Suprapubic skin (tissue), 4 donors: ENCODE data around the gene NAT9. TPM values are rescaled to one million over a fixed set of nuclear protein-coding genes. Genes with fewer than 3 reads are reported as not detected.

Experiments
- DNase-seq, 2 donors: peaks; one replicate each; pipeline ENCODE4 v3.0.0-alpha.2; 2019; ENCODE audit warnings: low spot score in 2 of 2
- H3K27ac ChIP-seq: fragments of 200-600 bp; sonication (generic); one replicate; pipeline ENCODE4 v1.5.1; 2019
- H3K27me3 ChIP-seq: fragments of 200-600 bp; sonication (generic); one replicate; pipeline ENCODE4 v1.5.1; 2019
- H3K36me3 ChIP-seq: fragments of 200-600 bp; sonication (generic); one replicate; pipeline ENCODE4 v1.5.1; 2019
- H3K4me1 ChIP-seq: fragments of 200-600 bp; sonication (generic); one replicate; pipeline ENCODE4 v1.5.1; 2019
- H3K4me3 ChIP-seq: fragments of 200-600 bp; sonication (generic); one replicate; pipeline ENCODE4 v1.5.1; 2019; ENCODE audit warnings: mild to moderate bottlenecking
- H3K9me3 ChIP-seq: fragments of 200-600 bp; sonication (generic); one replicate; pipeline ENCODE4 v1.5.1; 2019
- EP300 ChIP-seq: sonication (generic); formaldehyde crosslinking; IDR thresholded peaks from one replicate; pipeline ENCODE4 v1.6.1; 2017; ENCODE audit warnings: antibody characterized with exemption
- POLR2A ChIP-seq, 2 donors: fragments of 450-650 bp; IDR thresholded peaks; one replicate each; pipeline ENCODE4 v1.6.1; 2017; ENCODE audit warnings: antibody characterized with exemption in 2 of 2, mild to moderate bottlenecking in 2 of 2, moderate library complexity in 2 of 2
- POLR2AphosphoS5 ChIP-seq, 3 donors: sonication (generic); formaldehyde crosslinking; IDR thresholded peaks; one replicate each; pipeline ENCODE4 v1.6.1; 2017; ENCODE audit warnings: antibody characterized with exemption in 3 of 3
- WGBS: methylation state at CpG from one replicate; pipeline ENCODE4 v1.1.5; 2018; 5-methylcytosine and 5-hydroxymethylcytosine counted together
- total RNA-seq, 4 donors: library from RNA; depleted of rRNA; stranded (reverse); fragments of >200 nt; gene quantifications; one replicate each; pipeline ENCODE4 v1.1.0, GENCODE V29; 2016
- TF ChIP-seq, protein P1 (sequence below), 2 donors: fragments of 200-600 bp in 1 of 2; fragments of 450-650 bp in 1 of 2; sonication (generic) in 1 of 2; IDR thresholded peaks; one replicate each; pipeline ENCODE4 v1.5.1; 2016 to 2019; ENCODE audit warnings: antibody characterized with exemption in 2 of 2, mild to moderate bottlenecking in 1 of 2, moderate library complexity in 1 of 2

Gene NAT9
- total RNA-seq, 4 donors from 2014 or later, result 21.0 to 32.7 (median 24.4) TPM

- no peak for DNase-seq
- H3K27me3 ChIP-seq, result no peaks in the 10 kb centered on the region
- H3K36me3 ChIP-seq, result peaks cover 12% of the 10 kb centered on the region
- H3K4me1 ChIP-seq, result peaks cover 29% of the 10 kb centered on the region
- H3K4me3 ChIP-seq, result no peak overlapping the region
- H3K9me3 ChIP-seq, result no peaks in the 10 kb centered on the region
- no peak overlapping the region for H3K27ac ChIP-seq
- TF ChIP-seq POLR2A (IDR thresholded peaks at IDR 0.05) (no peak), POLR2AphosphoS5 (IDR thresholded peaks at IDR 0.05) (no peak), EP300 (no peak)
- TF ChIP-seq, protein P1, sequence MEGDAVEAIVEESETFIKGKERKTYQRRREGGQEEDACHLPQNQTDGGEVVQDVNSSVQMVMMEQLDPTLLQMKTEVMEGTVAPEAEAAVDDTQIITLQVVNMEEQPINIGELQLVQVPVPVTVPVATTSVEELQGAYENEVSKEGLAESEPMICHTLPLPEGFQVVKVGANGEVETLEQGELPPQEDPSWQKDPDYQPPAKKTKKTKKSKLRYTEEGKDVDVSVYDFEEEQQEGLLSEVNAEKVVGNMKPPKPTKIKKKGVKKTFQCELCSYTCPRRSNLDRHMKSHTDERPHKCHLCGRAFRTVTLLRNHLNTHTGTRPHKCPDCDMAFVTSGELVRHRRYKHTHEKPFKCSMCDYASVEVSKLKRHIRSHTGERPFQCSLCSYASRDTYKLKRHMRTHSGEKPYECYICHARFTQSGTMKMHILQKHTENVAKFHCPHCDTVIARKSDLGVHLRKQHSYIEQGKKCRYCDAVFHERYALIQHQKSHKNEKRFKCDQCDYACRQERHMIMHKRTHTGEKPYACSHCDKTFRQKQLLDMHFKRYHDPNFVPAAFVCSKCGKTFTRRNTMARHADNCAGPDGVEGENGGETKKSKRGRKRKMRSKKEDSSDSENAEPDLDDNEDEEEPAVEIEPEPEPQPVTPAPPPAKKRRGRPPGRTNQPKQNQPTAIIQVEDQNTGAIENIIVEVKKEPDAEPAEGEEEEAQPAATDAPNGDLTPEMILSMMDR (IDR thresholded peaks at IDR 0.05), result no peak
- WGBS, result 64% methylated on average over 7 of the region's 7 CpGs
These were observed 4.5 kb upstream of the NAT9 start for GRCh38 chr17:74780443-74781238.

DNA sequence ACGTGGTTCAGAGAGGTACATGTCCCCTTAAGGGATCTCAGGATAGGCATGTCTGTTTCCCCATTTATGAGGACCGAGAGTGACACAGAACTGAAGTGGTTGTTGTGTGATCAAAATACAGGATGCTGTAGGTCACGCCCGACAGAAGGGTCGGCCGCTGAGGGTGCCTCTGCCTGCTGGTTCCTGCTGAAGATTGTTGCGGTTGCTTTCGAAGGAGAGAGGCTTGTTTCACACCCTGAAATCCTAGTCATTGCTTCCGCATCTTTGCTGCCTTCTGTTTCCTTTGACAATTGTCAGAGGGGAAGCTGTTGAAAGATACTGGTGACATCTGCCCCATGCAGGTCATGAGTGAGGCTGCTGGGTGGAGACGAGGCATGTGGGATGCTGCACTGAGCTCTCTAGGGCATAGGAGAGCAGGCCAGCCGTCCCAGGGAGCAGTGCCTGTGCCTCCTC is 3.8 kb upstream of the NAT9 start:
- Histone ChIP-seq H3K36me3 (peaks cover 6% of the 10 kb centered on the region), H3K4me1 (peaks cover 30% of the 10 kb centered on the region), H3K4me3 (no peak overlapping the region), H3K27ac (no peak overlapping the region), H3K27me3 (no peaks in the 10 kb centered on the region), H3K9me3 (no peaks in the 10 kb centered on the region)
- TF ChIP-seq EP300, result no peak
- TF ChIP-seq POLR2A (IDR thresholded peaks at IDR 0.05), result no peak
- TF ChIP-seq POLR2AphosphoS5 (IDR thresholded peaks at IDR 0.05), result no peak
- TF ChIP-seq, protein P1 (IDR thresholded peaks at IDR 0.05), result no peak
- no peak for DNase-seq
- WGBS, result 75% methylated on average over 11 of the region's 11 CpGs

GRCh38 chr17:74779501-74779900 is 3.4 kb upstream of the NAT9 start:
- Histone ChIP-seq H3K27ac (no peak overlapping the region), H3K36me3 (peaks cover 6% of the 10 kb centered on the region), H3K4me1 (peaks cover 33% of the 10 kb centered on the region), H3K4me3 (no peak overlapping the region), H3K9me3 (no peaks in the 10 kb centered on the region), H3K27me3 (no peaks in the 10 kb centered on the region)
- no peak for DNase-seq
- WGBS, result 87% methylated on average over 8 of the region's 8 CpGs
- TF ChIP-seq EP300, result no peak
- no peak for TF ChIP-seq POLR2AphosphoS5 (IDR thresholded peaks at IDR 0.05)
- TF ChIP-seq POLR2A (IDR thresholded peaks at IDR 0.05), result no peak
- TF ChIP-seq, protein P1 (IDR thresholded peaks at IDR 0.05), result no peak

DNA sequence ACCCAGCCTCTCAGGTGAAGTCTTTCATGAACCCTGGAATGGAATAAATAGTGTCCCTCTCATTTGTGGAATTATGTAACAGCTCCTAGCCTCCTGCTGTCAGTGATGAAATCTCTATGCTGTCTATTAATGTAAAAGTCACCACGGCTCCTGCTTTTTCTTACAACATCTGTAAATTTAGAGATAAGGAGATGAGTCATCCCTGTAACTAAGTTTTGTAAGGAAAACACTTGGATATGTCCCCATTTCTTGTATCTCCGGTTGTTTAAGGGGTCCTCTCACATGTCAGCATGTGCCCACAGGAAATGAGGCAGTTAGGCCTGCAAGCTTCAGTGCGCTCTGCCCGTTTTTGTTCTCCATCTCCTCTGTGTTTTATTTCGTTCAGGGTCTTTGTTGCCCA is 2.8 kb upstream of the NAT9 start:
- no peak overlapping the region for H3K4me3 ChIP-seq
- H3K27ac ChIP-seq, result no peak overlapping the region
- H3K27me3 ChIP-seq, result no peaks in the 10 kb centered on the region
- H3K36me3 ChIP-seq, result peaks cover 7% of the 10 kb centered on the region
- no peak for DNase-seq
- peaks cover 33% of the 10 kb centered on the region for H3K4me1 ChIP-seq
- no peaks in the 10 kb centered on the region for H3K9me3 ChIP-seq
- TF ChIP-seq, protein P1 (IDR thresholded peaks at IDR 0.05), result no peak
- no peak for TF ChIP-seq POLR2A (IDR thresholded peaks at IDR 0.05)
- TF ChIP-seq EP300, result no peak
- TF ChIP-seq POLR2AphosphoS5 (IDR thresholded peaks at IDR 0.05), result no peak
- WGBS, result 67% methylated on average over 5 of the region's 5 CpGs

- DNase-seq, result no peak
- no peak for TF ChIP-seq POLR2A (IDR thresholded peaks at IDR 0.05)
- no peak for TF ChIP-seq EP300
- no peak for TF ChIP-seq POLR2AphosphoS5 (IDR thresholded peaks at IDR 0.05)
- TF ChIP-seq, protein P1 (IDR thresholded peaks at IDR 0.05), result no peak
- Histone ChIP-seq H3K36me3 (peaks cover 16% of the 10 kb centered on the region), H3K27me3 (no peaks in the 10 kb centered on the region), H3K4me1 (peaks cover 33% of the 10 kb centered on the region), H3K27ac (no peak overlapping the region), H3K9me3 (no peaks in the 10 kb centered on the region), H3K4me3 (no peak overlapping the region)
- 76% methylated on average over 6 of the region's 6 CpGs for WGBS
These were observed 1.9 kb upstream of the NAT9 start for GRCh38 chr17:74777901-74778515.
